Measurements from ENCODE around the gene KIF26B.

DNA sequence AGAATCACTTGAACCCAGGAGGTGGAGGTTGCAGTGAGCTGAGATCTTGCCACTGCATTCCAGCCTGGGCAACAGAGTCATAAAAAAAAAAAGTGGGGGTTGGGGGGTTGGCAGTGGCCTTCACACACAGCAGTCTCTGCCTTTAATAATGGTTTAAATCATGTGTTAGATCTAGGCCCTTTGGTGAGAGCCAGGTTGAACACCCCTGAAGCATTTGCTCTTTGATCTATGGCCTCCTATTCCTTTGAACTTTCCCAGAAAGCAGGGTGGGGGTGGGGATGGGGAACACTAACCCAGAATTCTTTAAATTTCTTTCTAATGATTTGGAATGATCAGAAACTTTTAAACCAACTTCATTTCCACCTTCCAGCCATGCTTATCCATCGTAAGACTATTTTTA lies 313.0 kb downstream of the KIF26B start:
- TF ChIP-seq, protein P1, sequence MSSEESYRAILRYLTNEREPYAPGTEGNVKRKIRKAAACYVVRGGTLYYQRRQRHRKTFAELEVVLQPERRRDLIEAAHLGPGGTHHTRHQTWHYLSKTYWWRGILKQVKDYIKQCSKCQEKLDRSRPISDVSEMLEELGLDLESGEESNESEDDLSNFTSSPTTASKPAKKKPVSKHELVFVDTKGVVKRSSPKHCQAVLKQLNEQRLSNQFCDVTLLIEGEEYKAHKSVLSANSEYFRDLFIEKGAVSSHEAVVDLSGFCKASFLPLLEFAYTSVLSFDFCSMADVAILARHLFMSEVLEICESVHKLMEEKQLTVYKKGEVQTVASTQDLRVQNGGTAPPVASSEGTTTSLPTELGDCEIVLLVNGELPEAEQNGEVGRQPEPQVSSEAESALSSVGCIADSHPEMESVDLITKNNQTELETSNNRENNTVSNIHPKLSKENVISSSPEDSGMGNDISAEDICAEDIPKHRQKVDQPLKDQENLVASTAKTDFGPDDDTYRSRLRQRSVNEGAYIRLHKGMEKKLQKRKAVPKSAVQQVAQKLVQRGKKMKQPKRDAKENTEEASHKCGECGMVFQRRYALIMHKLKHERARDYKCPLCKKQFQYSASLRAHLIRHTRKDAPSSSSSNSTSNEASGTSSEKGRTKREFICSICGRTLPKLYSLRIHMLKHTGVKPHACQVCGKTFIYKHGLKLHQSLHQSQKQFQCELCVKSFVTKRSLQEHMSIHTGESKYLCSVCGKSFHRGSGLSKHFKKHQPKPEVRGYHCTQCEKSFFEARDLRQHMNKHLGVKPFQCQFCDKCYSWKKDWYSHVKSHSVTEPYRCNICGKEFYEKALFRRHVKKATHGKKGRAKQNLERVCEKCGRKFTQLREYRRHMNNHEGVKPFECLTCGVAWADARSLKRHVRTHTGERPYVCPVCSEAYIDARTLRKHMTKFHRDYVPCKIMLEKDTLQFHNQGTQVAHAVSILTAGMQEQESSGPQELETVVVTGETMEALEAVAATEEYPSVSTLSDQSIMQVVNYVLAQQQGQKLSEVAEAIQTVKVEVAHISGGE (CRISPR knock-in tag; IDR thresholded peaks at IDR 0.05), result no peak
- TF ChIP-seq, protein P2, sequence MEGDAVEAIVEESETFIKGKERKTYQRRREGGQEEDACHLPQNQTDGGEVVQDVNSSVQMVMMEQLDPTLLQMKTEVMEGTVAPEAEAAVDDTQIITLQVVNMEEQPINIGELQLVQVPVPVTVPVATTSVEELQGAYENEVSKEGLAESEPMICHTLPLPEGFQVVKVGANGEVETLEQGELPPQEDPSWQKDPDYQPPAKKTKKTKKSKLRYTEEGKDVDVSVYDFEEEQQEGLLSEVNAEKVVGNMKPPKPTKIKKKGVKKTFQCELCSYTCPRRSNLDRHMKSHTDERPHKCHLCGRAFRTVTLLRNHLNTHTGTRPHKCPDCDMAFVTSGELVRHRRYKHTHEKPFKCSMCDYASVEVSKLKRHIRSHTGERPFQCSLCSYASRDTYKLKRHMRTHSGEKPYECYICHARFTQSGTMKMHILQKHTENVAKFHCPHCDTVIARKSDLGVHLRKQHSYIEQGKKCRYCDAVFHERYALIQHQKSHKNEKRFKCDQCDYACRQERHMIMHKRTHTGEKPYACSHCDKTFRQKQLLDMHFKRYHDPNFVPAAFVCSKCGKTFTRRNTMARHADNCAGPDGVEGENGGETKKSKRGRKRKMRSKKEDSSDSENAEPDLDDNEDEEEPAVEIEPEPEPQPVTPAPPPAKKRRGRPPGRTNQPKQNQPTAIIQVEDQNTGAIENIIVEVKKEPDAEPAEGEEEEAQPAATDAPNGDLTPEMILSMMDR (IDR thresholded peaks at IDR 0.05 in 2 of 3, conservative IDR thresholded peaks at IDR 0.05 in 1 of 3; ENCODE audit: control insufficient read depth in 2 of 3, extremely low read depth in 1 of 3, insufficient read depth in 1 of 3, low read depth in 3 of 3, low read length in 3 of 3), result no peak
- TF ChIP-seq, protein P3, sequence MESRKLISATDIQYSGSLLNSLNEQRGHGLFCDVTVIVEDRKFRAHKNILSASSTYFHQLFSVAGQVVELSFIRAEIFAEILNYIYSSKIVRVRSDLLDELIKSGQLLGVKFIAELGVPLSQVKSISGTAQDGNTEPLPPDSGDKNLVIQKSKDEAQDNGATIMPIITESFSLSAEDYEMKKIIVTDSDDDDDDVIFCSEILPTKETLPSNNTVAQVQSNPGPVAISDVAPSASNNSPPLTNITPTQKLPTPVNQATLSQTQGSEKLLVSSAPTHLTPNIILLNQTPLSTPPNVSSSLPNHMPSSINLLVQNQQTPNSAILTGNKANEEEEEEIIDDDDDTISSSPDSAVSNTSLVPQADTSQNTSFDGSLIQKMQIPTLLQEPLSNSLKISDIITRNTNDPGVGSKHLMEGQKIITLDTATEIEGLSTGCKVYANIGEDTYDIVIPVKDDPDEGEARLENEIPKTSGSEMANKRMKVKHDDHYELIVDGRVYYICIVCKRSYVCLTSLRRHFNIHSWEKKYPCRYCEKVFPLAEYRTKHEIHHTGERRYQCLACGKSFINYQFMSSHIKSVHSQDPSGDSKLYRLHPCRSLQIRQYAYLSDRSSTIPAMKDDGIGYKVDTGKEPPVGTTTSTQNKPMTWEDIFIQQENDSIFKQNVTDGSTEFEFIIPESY (IDR thresholded peaks at IDR 0.05), result no peak
- TF ChIP-seq NR2C2 (IDR thresholded peaks at IDR 0.05; ENCODE audit: borderline replicate concordance, control insufficient read depth, insufficient read length, low read depth) (no peak), EZH2 (IDR thresholded peaks at IDR 0.05; ENCODE audit: borderline replicate concordance, control insufficient read depth, low read depth, low read length) (no peak), RCOR1 (conservative IDR thresholded peaks at IDR 0.05; ENCODE audit: low read depth, low read length) (no peak), STAT3 (IDR thresholded peaks at IDR 0.05; ENCODE audit: low read depth, low read length) (no peak), POLR2AphosphoS5 (IDR thresholded peaks at IDR 0.05; ENCODE audit: low read length) (no peak), POLR2A (IDR thresholded peaks at IDR 0.05; ENCODE audit: low read depth, low read length) (no peak)
